Right ventricle myocardium superior (tissue), 1 donor: Measurements from ENCODE around the gene MCM8. TPM values are rescaled to one million over a fixed set of nuclear protein-coding genes. Genes with fewer than 3 reads are reported as not detected.
"Not testable (repeated sequence)": the region's sequence is repeated elsewhere in the genome, so short reads cannot be mapped to it uniquely, and the experiment has no call there.

Experiments used
- ATAC-seq: fragments of 200-7000 bp; cut with Tn5 transposase; one replicate; pipeline ENCODE4 v1.9.1; 2020; ENCODE audit warnings: mild to moderate bottlenecking; ENCODE audit not compliant: poor library complexity
- DNase-seq: peaks from one replicate; pipeline ENCODE4 v3.0.0-alpha.2; 2020
- intact Hi-C: fragments of 100-400 bp; cut with DNase I; formaldehyde crosslinking; loops from one replicate; pipeline ENCODE4 v1.11.2; 2022
- total RNA-seq: library from RNA; stranded (reverse); fragmentation: NEBNext Ultra II Directional; extraction: Animal tissue kit (Norgen Biotek cat#: 25700); gene quantifications from one replicate; pipeline ENCODE4 v1.2.1, GENCODE V29; 2021
- donor health status: DM: no; HTN: yes; CAD: no; lungs with severe emphysema.

MCM8 gene
- total RNA-seq, 1 donor from 2014 or later: 6.6 TPM

DNA sequence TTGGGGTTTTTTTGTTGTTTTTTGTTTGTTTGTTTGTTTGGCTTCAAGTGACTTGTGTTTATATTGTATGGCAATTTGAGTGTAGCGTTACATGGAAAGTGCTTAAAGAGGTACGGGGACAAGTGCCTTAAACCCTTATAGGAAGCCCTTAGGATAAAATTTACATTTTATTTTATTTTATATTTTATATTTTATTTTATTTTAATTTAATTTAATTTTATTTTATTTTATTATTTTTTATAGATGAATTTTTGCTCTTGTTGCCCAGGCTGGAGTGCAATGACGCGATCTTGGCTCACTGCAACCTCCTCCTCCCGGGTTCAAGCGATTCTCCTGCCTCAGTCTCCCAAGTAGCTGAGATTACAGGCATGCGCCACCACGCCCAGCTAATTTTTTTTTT is 82.5 kb downstream of the MCM8 start:
- intact Hi-C loops, DNase-seq, ATAC-seq: not testable (repeated sequence)

DNA sequence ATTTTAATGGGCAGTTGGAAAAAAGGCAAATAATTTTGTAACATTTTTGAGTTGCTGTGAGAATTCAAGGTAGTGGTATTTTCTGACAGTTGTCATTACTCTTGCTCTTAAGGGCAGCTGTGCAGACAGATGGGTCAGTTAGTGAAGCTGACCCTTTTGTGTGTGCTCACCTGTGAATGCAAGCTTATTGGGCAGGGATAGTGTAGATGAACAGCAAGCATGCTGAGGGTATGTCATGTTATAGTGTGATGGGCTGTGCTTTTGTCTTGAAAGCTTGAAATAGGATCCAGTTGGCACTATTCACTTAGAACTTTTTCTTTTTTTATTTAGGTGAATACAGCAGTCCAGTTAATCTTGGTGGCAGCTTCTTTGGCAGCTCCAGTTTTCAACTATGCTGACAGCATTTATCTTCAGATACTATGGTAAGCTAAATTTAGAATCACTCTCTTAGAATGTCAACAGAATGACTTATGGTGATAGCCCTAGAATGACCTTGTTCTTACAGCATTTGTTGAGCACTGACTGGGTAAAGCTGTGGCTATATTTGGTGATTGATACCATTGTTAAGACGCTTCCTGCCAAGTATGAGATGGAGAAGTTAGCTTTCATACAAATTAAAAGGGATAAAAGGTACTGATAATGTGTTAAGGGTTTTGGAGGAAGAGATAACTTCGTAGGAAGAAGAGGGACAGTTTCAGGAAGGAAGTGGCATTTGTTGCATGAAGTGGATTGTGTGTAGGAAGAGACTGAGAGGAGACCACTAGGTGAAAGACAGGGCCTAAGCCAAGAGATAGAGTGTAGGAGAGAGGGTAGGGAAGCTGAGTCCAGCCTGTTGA is 83.9 kb downstream of the MCM8 start:
- intact Hi-C loops: no loop called here
- peak; percentile 88 for ATAC-seq
- no peak for DNase-seq

DNA sequence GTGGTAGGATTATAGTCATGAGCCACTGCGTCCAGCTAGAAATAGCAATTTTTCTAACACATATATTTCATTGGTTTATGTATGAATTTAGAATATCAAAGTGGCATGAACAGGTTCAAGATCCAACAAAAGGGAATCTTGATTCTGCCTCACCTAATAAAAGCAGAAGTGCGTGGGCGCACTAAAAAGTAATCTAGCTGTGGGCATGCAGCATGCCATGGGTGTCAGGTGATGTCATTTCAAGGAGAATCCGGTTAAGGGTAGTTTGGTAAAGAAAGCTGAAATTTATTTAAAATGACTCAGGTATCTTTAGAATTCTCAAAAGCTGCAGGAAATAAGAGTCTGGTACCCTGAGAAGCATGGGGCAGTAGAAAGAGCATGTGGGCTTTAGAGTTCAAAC is 85.8 kb downstream of the MCM8 start:
- ATAC-seq (no peak), DNase-seq (no peak)
- intact Hi-C loops: no loop called here

DNA sequence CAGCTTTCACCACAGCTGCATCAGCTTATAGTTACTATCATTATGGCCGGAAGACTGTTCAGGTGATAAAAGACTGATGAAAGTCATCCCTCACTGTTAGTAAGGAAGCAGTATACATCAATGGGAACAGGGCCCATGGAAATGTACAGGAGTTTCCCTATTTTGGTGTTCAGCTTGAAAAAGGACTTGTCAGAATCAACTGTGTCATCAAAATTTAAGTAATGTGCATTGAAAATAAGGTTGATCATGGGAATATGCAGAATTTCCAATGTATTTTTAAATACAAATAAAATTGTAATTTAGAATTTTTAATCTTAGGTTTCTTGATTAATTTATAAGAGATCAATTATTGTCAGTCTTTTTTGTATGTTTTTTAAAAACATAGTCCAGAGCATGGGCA is 86.6 kb downstream of the MCM8 start:
- intact Hi-C loops: no loop called here

GRCh38 chr20:6038256-6038655 is 87.8 kb downstream of the MCM8 start:
- peak; percentile 58 for DNase-seq
- intact Hi-C loops: no loop called here
- ATAC-seq: peak; percentile 76

More for the DNA sequence above, 86.6 kb downstream of the MCM8 start:
- no peak for ATAC-seq
- DNase-seq: no peak

GRCh38 chr20:6039766-6040165 is 89.3 kb downstream of the MCM8 start:
- no peak for DNase-seq
- intact Hi-C loops: no loop called here

GRCh38 chr20:6040540-6040939 is 90.1 kb downstream of the MCM8 start:
- ATAC-seq (no peak), DNase-seq (no peak)
- intact Hi-C loops: no loop called here

More at GRCh38 chr20:6039766-6040165, 89.3 kb downstream of the MCM8 start:
- ATAC-seq: no peak

DNA sequence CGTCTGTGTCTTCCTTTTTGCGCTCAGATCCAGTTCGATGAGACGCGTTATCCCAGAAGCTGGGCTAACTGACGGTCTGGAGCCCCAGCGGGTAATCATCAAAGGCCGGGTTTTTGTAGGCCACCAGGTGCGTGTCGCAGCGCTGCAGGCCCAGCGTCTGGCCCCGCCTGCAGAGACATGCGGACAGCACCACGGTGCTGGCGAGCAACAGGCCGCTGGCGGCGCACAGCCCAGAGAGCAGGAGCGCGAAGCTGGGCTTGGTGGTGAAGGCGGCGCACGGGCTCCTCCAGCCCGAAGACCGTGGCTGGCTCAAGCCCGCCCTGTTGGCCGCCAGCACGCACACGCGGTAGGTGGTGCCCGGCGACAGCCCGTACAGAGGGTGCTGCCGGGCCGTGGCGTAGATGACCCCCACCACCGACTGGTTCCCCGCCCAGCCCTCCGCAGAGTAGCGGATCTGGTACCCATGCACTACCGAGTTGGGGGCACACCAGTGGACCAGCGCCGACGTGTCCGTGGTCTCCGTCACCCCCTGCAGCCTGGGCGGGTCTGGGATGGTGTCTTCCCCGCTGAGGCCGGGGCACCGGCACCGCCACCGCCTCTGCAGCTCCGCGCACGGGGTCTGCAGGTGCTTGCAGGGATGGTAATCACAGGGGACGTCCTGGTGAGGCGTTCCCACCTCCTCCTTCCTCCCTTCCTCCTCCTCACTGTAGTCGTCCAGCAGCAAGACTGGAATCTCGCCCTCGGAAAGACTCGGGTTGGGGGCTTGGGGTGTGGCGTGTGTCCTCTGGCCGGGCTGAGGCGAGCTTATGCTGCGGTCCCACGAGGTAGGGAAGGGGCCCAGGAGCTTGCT is 90.7 kb downstream of the MCM8 start:
- ATAC-seq (peak; percentile 9), DNase-seq (no peak)
- intact Hi-C loops: no loop called here

DNA sequence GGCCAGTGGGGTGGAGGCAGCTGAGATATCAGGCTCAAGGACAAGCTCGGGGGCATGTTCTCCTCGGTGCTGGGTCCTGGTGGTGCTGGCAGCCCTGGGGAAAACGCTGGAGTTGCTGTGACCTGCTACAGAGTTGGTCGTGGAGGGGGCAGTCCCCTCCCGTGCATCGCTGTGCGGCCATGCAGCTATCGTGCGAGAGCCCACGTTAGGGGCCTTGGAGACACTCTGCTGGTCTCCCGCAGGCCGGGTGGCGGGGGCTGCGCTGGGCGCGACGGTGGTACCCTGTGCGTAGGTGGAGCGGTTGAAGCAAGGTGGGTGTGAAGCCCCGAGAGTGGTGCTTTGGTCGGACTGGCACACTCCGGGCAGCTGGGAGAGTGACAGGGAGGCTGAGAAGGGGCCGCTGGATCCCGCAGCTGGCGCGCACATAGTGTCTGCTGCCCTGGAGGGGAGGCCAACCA is 91.4 kb downstream of the MCM8 start:
- intact Hi-C loops: no loop called here
- no peak for DNase-seq
- ATAC-seq: no peak

DNA sequence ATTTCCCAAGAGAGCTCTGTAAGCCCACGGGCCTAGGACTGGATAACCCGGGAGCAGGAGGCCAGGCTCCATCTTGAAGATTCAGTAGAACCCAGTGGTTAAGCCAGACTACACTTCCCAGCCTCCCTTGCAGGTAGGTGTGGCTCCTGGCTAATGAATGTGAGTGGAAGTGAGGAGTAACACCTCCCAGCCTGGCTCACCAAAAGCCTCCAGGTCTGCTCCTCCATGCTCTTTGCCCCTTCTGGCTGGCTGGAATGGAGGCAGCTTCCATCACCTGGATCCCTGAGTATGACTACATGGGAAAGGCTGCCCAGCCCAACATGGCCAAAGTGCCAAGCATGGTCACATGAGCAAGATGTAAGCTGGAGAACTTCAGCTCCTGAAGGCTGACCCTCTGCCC is 93.7 kb downstream of the MCM8 start:
- no peak for ATAC-seq
- DNase-seq: no peak
- intact Hi-C loops: no loop called here

GRCh38 chr20:6045566-6045965 is 95.1 kb downstream of the MCM8 start:
- ATAC-seq (no peak), DNase-seq (no peak)
- intact Hi-C loops: no loop called here

GRCh38 chr20:6046432-6046831 is 96.0 kb downstream of the MCM8 start:
- no peak for DNase-seq
- no peak for ATAC-seq
- intact Hi-C loops: no loop called here

DNA sequence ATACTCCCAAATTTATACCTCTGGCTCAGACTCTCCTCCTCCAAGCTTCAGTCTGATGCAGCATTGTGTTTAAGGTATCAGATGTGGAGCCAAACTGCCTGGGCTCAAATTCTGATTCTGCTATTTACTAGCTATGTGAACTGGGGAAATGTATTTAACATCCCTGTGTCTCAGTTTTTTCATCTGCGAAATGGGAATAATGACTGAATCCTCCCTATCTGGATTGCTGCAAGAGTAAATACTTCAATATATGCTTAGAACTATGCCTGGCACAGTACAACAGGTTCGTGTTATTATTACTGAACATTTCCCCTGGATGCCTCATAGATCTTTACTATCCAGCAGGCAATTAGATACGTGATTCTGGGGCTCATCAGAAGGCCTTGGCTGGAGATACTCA is 97.9 kb downstream of the MCM8 start:
- ATAC-seq (no peak), DNase-seq (no peak)
- intact Hi-C loops: no loop called here

Other genes with a start within 250 kb of the MCM8 start
- gene SHLD1, start 200.3 kb upstream of the MCM8 start, total RNA-seq: 7.4 TPM
- gene CHGB, start 39.1 kb upstream of the MCM8 start, total RNA-seq: 7.7 TPM
- gene TRMT6, start 119 bp upstream of the MCM8 start, total RNA-seq: 5.7 TPM
- gene CRLS1, start 55.5 kb downstream of the MCM8 start, total RNA-seq: 93.5 TPM
- gene LRRN4, start 103.4 kb downstream of the MCM8 start, total RNA-seq: not detected
- gene FERMT1, start 172.4 kb downstream of the MCM8 start, total RNA-seq: 1.0 TPM